NB4 (cell line): Measurements from ENCODE around the gene ZBTB7C.

ENCODE experiments used
- POLR2A ChIP-seq: IDR thresholded peaks from 2 replicates; pipeline ENCODE4 v1.6.1; 2011; ENCODE audit warnings: mild to moderate bottlenecking; ENCODE audit not compliant: insufficient read length; ENCODE audit errors: extremely low read depth
- TF ChIP-seq, protein P1 (sequence below): IDR thresholded peaks from one replicate; pipeline ENCODE4 v1.5.1; 2012; ENCODE audit warnings: low read depth, low read length
- TF ChIP-seq, protein P2 (sequence below): IDR thresholded peaks from 2 replicates; pipeline ENCODE4 v1.6.1; 2011; ENCODE audit warnings: low read depth, low read length

- TF ChIP-seq, protein P1, sequence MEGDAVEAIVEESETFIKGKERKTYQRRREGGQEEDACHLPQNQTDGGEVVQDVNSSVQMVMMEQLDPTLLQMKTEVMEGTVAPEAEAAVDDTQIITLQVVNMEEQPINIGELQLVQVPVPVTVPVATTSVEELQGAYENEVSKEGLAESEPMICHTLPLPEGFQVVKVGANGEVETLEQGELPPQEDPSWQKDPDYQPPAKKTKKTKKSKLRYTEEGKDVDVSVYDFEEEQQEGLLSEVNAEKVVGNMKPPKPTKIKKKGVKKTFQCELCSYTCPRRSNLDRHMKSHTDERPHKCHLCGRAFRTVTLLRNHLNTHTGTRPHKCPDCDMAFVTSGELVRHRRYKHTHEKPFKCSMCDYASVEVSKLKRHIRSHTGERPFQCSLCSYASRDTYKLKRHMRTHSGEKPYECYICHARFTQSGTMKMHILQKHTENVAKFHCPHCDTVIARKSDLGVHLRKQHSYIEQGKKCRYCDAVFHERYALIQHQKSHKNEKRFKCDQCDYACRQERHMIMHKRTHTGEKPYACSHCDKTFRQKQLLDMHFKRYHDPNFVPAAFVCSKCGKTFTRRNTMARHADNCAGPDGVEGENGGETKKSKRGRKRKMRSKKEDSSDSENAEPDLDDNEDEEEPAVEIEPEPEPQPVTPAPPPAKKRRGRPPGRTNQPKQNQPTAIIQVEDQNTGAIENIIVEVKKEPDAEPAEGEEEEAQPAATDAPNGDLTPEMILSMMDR = no peak
- TF ChIP-seq, protein P2, sequence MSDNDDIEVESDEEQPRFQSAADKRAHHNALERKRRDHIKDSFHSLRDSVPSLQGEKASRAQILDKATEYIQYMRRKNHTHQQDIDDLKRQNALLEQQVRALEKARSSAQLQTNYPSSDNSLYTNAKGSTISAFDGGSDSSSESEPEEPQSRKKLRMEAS = no peak
- no peak for TF ChIP-seq POLR2A
These were observed 98.8 kb downstream of the ZBTB7C start for GRCh38 chr18:48310353-48310752.
